Measurements from ENCODE around the gene POLR3GL.

The POLR3GL gene

GRCh38 chr1:145977486-145978470 lies 13.3 kb downstream of the POLR3GL start:
- peak; percentile 84 for DNase-seq

GRCh38 chr1:145978471-145978853 lies 14.0 kb downstream of the POLR3GL start:
- no peak for DNase-seq

GRCh38 chr1:145978854-145979745 lies 14.6 kb downstream of the POLR3GL start:
- DNase-seq = peak; percentile 100

- peak; percentile 36 for DNase-seq
Measured at GRCh38 chr1:145979746-145980456, 15.4 kb downstream of the POLR3GL start.

- DNase-seq = no peak
Measured at GRCh38 chr1:145980457-145980994, 16.0 kb downstream of the POLR3GL start.

- no peak for DNase-seq
Measured at GRCh38 chr1:145982010-145982723, 17.7 kb downstream of the POLR3GL start.

- DNase-seq = no peak
Measured at GRCh38 chr1:145983206-145983675, 18.8 kb downstream of the POLR3GL start.

- DNase-seq = no peak
Measured at GRCh38 chr1:145983960-145984830, 19.7 kb downstream of the POLR3GL start.

- no peak for DNase-seq
Measured at GRCh38 chr1:145985129-145985501, 20.6 kb downstream of the POLR3GL start.

GRCh38 chr1:145985502-145986439 lies 21.3 kb downstream of the POLR3GL start:
- peak; percentile 87 for DNase-seq

GRCh38 chr1:145986551-145986950 lies 22.1 kb downstream of the POLR3GL start:
- DNase-seq = no peak

GRCh38 chr1:145987926-145988325 lies 23.4 kb downstream of the POLR3GL start:
- DNase-seq = no peak

- DNase-seq = no peak
Measured at GRCh38 chr1:145988773-145989172, 24.3 kb downstream of the POLR3GL start.

GRCh38 chr1:145990249-145990855 lies 25.9 kb downstream of the POLR3GL start:
- no peak for DNase-seq

GRCh38 chr1:145991735-145992412 lies 27.4 kb downstream of the POLR3GL start:
- DNase-seq = peak; percentile 33

GRCh38 chr1:145992502-145992936 lies 28.0 kb downstream of the POLR3GL start:
- no peak for DNase-seq

- DNase-seq = no peak
Measured at GRCh38 chr1:145992958-145993617, 28.6 kb downstream of the POLR3GL start.
